Activated CD8-positive, alpha-beta T cell treated with anti-CD3 and anti-CD28 coated beads, Interleukin-2, amount 10 ng/mL, durations not matched to agents 7 days and 5 days (primary cell): Measurements from ENCODE around the gene ZBTB7C. TPM values are rescaled to one million over a fixed set of nuclear protein-coding genes. Genes with fewer than 3 reads are reported as not detected.
A peak's percentile ranks its signal among the peaks of the same experiment; 100 is the strongest.

Experiments
- ATAC-seq: fragments of 150-1000 bp; cut with Tn5 transposase; one replicate; pipeline ENCODE4 v1.10.0; 2021; ENCODE audit warnings: moderate library complexity
- CTCF ChIA-PET: fragments of 350-600 bp; sonication (Branson Sonifier 250); formaldehyde crosslinking; loops from one replicate; lab custom pipeline; 2021; ENCODE audit warnings: antibody characterized with exemption; lab: Charles Lee
- POLR2A ChIA-PET: fragments of 350-600 bp; sonication (Branson Sonifier 250); formaldehyde crosslinking; loops from one replicate; lab custom pipeline; 2021; ENCODE audit warnings: antibody characterized with exemption; lab: Charles Lee
- DNase-seq: peaks from one replicate; pipeline ENCODE4 v3.0.0-alpha.2; 2020
- H3K27ac Mint-ChIP-seq: one replicate; pipeline ENCODE4 v1.8.0; 2021; ENCODE audit warnings: mild to moderate bottlenecking, mixed read lengths
- H3K27me3 Mint-ChIP-seq: one replicate; pipeline ENCODE4 v1.8.0; 2021; ENCODE audit warnings: low read depth, mixed read lengths
- H3K36me3 Mint-ChIP-seq: one replicate; pipeline ENCODE4 v1.8.0; 2021; ENCODE audit warnings: low read depth, mixed read lengths
- H3K4me1 Mint-ChIP-seq: one replicate; pipeline ENCODE4 v1.8.0; 2021; ENCODE audit warnings: low read depth, mixed read lengths
- H3K4me3 Mint-ChIP-seq: one replicate; pipeline ENCODE4 v1.8.0; 2021; ENCODE audit warnings: mild to moderate bottlenecking, mixed read lengths
- H3K9me3 Mint-ChIP-seq: one replicate; pipeline ENCODE4 v1.8.0; 2022; ENCODE audit warnings: mixed read lengths; ENCODE audit not compliant: insufficient read depth
- total RNA-seq, 2 experiments: library from RNA; stranded (reverse); gene quantifications; one replicate each; pipeline ENCODE4 v1.2.3, GENCODE V29; 2021

ZBTB7C gene
- total RNA-seq, 2 experiments from 2014 or later = not detected

GRCh38 chr18:48046843-48047242 is 362.3 kb downstream of the ZBTB7C start:
- ATAC-seq (no peak), DNase-seq (no peak)
- H3K27me3 Mint-ChIP-seq = peaks cover 7% of the 10 kb centered on the region
- ChIA-PET POLR2A (no interaction called here), CTCF (interaction anchor here (1.4 kb wide), 1 partner anchor 17 kb away, joined by 5 read pairs; no protein-coding TSS in a partner anchor)
- H3K4me1 Mint-ChIP-seq = no peaks in the 10 kb centered on the region
- H3K36me3 Mint-ChIP-seq = no peaks in the 10 kb centered on the region
- no peaks in the 10 kb centered on the region for H3K9me3 Mint-ChIP-seq
- H3K4me3 Mint-ChIP-seq = no peak overlapping the region
- no peak overlapping the region for H3K27ac Mint-ChIP-seq

DNA sequence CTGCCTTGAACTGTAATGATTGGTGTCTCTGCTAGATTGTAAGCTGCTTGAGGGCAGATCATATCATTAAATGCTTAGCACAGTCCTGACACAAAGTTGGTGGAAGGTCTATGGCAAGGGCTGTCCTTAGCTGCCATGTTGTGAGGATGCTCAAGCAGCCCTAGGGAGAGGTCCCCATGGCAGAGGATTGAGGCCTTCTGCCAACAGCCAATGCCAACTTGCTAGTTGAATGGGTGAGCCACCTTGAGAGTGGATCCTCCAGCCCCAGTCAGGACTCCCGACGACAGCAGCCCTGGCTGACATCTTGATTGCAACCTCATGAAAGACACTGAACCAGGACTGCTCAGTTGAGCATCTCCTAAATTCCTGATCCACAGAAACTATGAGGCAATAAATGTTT is 363.4 kb downstream of the ZBTB7C start:
- DNase-seq (no peak), ATAC-seq (no peak)
- POLR2A ChIA-PET = no interaction called here
- CTCF ChIA-PET = no interaction called here
- H3K4me3 Mint-ChIP-seq = no peak overlapping the region
- H3K9me3 Mint-ChIP-seq = no peaks in the 10 kb centered on the region
- no peaks in the 10 kb centered on the region for H3K36me3 Mint-ChIP-seq
- H3K27ac Mint-ChIP-seq = no peak overlapping the region
- H3K27me3 Mint-ChIP-seq = peaks cover 7% of the 10 kb centered on the region
- H3K4me1 Mint-ChIP-seq = no peaks in the 10 kb centered on the region

- CTCF ChIA-PET = no interaction called here
- no peak overlapping the region for H3K27ac Mint-ChIP-seq
- no peaks in the 10 kb centered on the region for H3K9me3 Mint-ChIP-seq
- no peaks in the 10 kb centered on the region for H3K4me1 Mint-ChIP-seq
- DNase-seq = no peak
- H3K27me3 Mint-ChIP-seq = peaks cover 7% of the 10 kb centered on the region
- H3K4me3 Mint-ChIP-seq = no peak overlapping the region
- no peaks in the 10 kb centered on the region for H3K36me3 Mint-ChIP-seq
- POLR2A ChIA-PET = no interaction called here
- no peak for ATAC-seq
These were observed 364.2 kb downstream of the ZBTB7C start for GRCh38 chr18:48044944-48045343.

DNA sequence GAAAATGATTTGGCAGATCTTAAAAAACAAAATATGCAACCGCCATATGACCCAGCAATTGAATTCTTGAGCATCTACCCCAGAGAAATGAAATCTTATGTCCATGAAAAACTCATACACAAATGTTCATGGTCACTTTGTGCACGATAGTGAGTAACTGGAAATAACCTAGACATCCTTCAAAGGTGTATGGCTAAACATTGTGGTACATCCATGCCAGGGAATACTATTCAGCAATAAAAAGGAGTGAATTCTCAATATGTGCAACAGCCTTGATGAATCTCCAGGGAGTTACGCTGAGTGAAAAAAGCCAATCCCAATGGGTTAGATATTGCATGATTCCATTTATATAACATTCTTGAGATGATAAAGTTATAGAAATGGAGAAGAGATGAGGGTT is 366.0 kb downstream of the ZBTB7C start:
- ATAC-seq (no peak), DNase-seq (no peak)
- Mint-ChIP-seq H3K4me3 (no peak overlapping the region), H3K36me3 (no peaks in the 10 kb centered on the region), H3K9me3 (no peaks in the 10 kb centered on the region), H3K4me1 (no peaks in the 10 kb centered on the region), H3K27me3 (peaks cover 7% of the 10 kb centered on the region), H3K27ac (no peak overlapping the region)
- ChIA-PET CTCF (no interaction called here), POLR2A (no interaction called here)

DNA sequence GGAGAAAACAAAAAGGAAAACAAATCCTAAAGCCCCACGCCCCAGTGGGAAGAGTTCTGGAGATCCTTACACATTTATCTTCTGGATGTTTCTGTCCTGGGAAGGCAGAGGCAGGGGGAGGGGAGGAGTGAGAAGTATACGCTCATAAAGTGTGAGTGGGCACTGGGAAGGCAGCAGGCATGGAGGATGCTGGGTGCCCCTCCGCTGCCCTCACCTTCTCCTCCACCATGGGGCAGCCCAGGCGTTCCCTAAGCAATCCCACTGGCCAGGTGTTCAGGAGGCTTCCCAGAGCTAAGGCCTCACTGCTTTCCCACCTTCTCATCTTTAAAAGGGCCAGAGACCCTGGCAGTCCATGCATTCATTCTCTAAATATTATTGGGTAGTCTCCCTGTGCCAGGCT is 366.8 kb downstream of the ZBTB7C start:
- no peaks in the 10 kb centered on the region for H3K4me1 Mint-ChIP-seq
- CTCF ChIA-PET = no interaction called here

GRCh38 chr18:48040457-48041110 is 368.6 kb downstream of the ZBTB7C start:
- ChIA-PET POLR2A (no interaction called here), CTCF (interaction anchor here (0.7 kb wide), 1 partner anchor 643 kb away, joined by 3 read pairs; no protein-coding TSS in a partner anchor)
- H3K9me3 Mint-ChIP-seq = no peaks in the 10 kb centered on the region
- no peaks in the 10 kb centered on the region for H3K4me1 Mint-ChIP-seq
- H3K27ac Mint-ChIP-seq = no peak overlapping the region
- H3K27me3 Mint-ChIP-seq = peaks cover 5% of the 10 kb centered on the region
- no peaks in the 10 kb centered on the region for H3K36me3 Mint-ChIP-seq
- no peak overlapping the region for H3K4me3 Mint-ChIP-seq
- ATAC-seq (no peak), DNase-seq (no peak)

More for the DNA sequence above, 366.8 kb downstream of the ZBTB7C start:
- ATAC-seq = no peak
- no peak for DNase-seq
- POLR2A ChIA-PET = no interaction called here
- H3K27ac Mint-ChIP-seq = no peak overlapping the region
- H3K9me3 Mint-ChIP-seq = no peaks in the 10 kb centered on the region
- H3K36me3 Mint-ChIP-seq = no peaks in the 10 kb centered on the region
- H3K4me3 Mint-ChIP-seq = no peak overlapping the region
- peaks cover 7% of the 10 kb centered on the region for H3K27me3 Mint-ChIP-seq

DNA sequence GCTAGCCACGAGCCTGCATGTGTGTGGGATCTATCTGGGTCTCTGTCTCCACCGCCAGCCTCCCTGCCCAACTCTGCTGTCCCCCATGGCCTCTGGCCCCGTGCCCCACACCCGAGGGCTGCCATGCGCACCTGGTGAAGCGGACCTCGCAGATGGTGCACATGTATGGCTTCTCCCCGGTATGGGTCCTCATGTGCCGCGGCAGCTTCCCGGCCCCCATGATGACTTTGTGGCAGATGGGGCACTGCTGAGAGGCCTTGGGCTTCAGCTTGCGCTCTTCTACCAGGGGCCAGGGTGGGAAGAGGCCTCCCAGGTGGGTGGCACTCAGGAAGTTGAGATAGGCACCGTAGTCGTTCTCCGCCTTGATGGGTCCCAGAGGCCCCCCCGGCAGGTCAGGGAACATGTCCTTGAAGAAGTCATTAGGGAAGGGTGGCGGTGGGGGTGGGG is 369.4 kb downstream of the ZBTB7C start:
- H3K4me3 Mint-ChIP-seq = no peak overlapping the region
- ChIA-PET CTCF (no interaction called here), POLR2A (no interaction called here)

GRCh38 chr18:48038636-48039035 is 370.5 kb downstream of the ZBTB7C start:
- Mint-ChIP-seq H3K9me3 (no peaks in the 10 kb centered on the region), H3K27ac (no peak overlapping the region), H3K4me3 (no peak overlapping the region), H3K36me3 (no peaks in the 10 kb centered on the region), H3K4me1 (no peaks in the 10 kb centered on the region), H3K27me3 (peaks cover 5% of the 10 kb centered on the region)
- ChIA-PET CTCF (no interaction called here), POLR2A (no interaction called here)
- ATAC-seq (no peak), DNase-seq (no peak)

More for the DNA sequence above, 369.4 kb downstream of the ZBTB7C start:
- H3K9me3 Mint-ChIP-seq = no peaks in the 10 kb centered on the region
- H3K4me1 Mint-ChIP-seq = no peaks in the 10 kb centered on the region
- H3K27ac Mint-ChIP-seq = no peak overlapping the region
- DNase-seq (no peak), ATAC-seq (no peak)
- peaks cover 5% of the 10 kb centered on the region for H3K27me3 Mint-ChIP-seq
- no peaks in the 10 kb centered on the region for H3K36me3 Mint-ChIP-seq

GRCh38 chr18:48037481-48038271 is 371.5 kb downstream of the ZBTB7C start:
- Mint-ChIP-seq H3K4me1 (no peaks in the 10 kb centered on the region), H3K27ac (no peak overlapping the region), H3K27me3 (no peaks in the 10 kb centered on the region), H3K36me3 (no peaks in the 10 kb centered on the region), H3K4me3 (no peak overlapping the region), H3K9me3 (no peaks in the 10 kb centered on the region)
- ChIA-PET CTCF (no interaction called here), POLR2A (no interaction called here)
- no peak for DNase-seq
- no peak for ATAC-seq

DNA sequence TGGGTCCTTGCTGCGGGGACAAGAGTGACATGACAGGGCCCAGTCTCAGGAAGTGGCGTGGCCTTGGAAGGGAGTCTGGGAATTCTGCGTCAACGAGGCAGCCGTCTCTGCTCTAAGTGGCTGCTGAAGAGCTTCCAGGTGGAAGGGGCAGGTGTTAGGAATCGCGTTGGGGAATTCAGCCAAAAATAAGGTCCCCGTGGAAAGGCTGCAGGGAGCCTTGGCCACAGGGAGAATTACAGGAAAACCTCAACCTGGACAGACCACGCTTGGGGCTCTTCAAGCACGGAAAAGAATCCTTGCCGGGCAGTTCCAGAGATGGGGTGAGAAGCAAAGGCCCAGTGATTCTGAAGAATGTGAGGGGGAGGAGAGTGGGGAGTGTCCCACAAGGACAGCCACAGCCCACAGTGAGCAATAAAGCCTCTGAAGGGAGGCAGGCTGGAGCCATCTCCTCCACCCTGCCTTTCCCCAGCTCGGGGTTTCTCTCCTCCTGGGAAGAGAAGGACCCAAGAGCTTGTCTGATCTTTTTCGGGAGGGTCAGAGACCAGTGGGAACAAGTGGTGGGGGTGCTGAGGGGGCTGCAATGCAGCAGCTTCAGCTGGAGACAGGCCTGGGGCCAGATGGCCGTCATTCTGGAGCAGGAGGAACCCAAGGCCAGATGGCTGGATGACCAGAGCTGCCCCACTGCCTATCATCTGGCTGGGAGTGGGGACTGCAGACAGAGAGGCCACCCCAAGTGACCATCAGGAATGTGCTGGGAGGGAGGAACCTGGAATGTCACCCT is 372.4 kb downstream of the ZBTB7C start:
- CTCF ChIA-PET = no interaction called here
- ATAC-seq = no peak
- H3K27me3 Mint-ChIP-seq = no peaks in the 10 kb centered on the region
- POLR2A ChIA-PET = no interaction called here
- H3K4me3 Mint-ChIP-seq = no peak overlapping the region
- no peaks in the 10 kb centered on the region for H3K36me3 Mint-ChIP-seq
- H3K27ac Mint-ChIP-seq = peak overlapping the region; percentile 20
- no peaks in the 10 kb centered on the region for H3K9me3 Mint-ChIP-seq
- DNase-seq = no peak
- no peaks in the 10 kb centered on the region for H3K4me1 Mint-ChIP-seq

GRCh38 chr18:48036226-48036625 is 373.0 kb downstream of the ZBTB7C start:
- ChIA-PET CTCF (no interaction called here), POLR2A (no interaction called here)
- ATAC-seq = no peak
- H3K9me3 Mint-ChIP-seq = no peaks in the 10 kb centered on the region
- no peak for DNase-seq
- H3K27me3 Mint-ChIP-seq = no peaks in the 10 kb centered on the region
- H3K4me1 Mint-ChIP-seq = no peaks in the 10 kb centered on the region
- no peak overlapping the region for H3K4me3 Mint-ChIP-seq
- H3K27ac Mint-ChIP-seq = no peak overlapping the region
- no peaks in the 10 kb centered on the region for H3K36me3 Mint-ChIP-seq

DNA sequence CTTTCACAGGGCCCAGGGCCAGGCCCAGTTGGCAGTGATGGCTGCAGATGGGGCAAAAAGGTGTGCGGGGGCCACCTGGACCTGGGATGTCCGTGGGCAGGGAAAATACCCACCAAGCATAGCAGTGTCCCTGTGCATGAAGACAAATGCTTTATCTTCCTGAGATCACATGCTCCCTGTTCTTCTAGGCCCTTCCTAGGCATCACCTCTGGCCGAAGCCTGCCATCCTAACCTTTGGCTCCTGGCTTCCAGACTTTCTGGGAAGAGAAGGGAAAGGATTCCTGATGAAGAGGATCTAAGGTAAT is 373.7 kb downstream of the ZBTB7C start:
- Mint-ChIP-seq H3K9me3 (no peaks in the 10 kb centered on the region), H3K4me1 (no peaks in the 10 kb centered on the region), H3K27me3 (no peaks in the 10 kb centered on the region), H3K4me3 (no peak overlapping the region), H3K36me3 (no peaks in the 10 kb centered on the region), H3K27ac (no peak overlapping the region)
- CTCF ChIA-PET = no interaction called here
- ATAC-seq (no peak), DNase-seq (no peak)
- POLR2A ChIA-PET = no interaction called here
